ENCODE measurements around the gene SLC35E3. TPM values are rescaled to one million over a fixed set of nuclear protein-coding genes. Genes with fewer than 3 reads are reported as not detected.

The SLC35E3 gene
- total and polyA plus RNA-seq, 2 of the 13 experiments (the other 11 are each of a cell fraction or from before 2014, with no cell fraction given): 13.0 to 22.1 TPM

GRCh38 chr12:68789144-68789878 is 43.3 kb downstream of the SLC35E3 start (continued):
- TF ChIP-seq GTF3A (CRISPR knock-in tag; conservative IDR thresholded peaks at IDR 0.05) (no peak), ZSCAN25 (CRISPR knock-in tag; IDR thresholded peaks at IDR 0.05) (no peak), ZSCAN12 (CRISPR knock-in tag; IDR thresholded peaks at IDR 0.05) (no peak), RFX3 (CRISPR knock-in tag; IDR thresholded peaks at IDR 0.05) (no peak), ZNF367 (CRISPR knock-in tag; IDR thresholded peaks at IDR 0.05; ENCODE audit: borderline replicate concordance) (no peak), ZNF678 (CRISPR knock-in tag; IDR thresholded peaks at IDR 0.05) (no peak), TBX2 (CRISPR knock-in tag; IDR thresholded peaks at IDR 0.05; ENCODE audit: borderline replicate concordance) (peak; percentile 39; the same call in 1 of the 2 replicates), ZSCAN21 (CRISPR knock-in tag; IDR thresholded peaks at IDR 0.05; ENCODE audit: borderline replicate concordance) (no peak), DNMT1 (CRISPR knock-in tag; IDR thresholded peaks at IDR 0.05) (no peak), ONECUT2 (CRISPR knock-in tag; IDR thresholded peaks at IDR 0.05) (peak; percentile 90), CHCHD3 (CRISPR knock-in tag; IDR thresholded peaks at IDR 0.05) (no peak), ZNF317 (CRISPR knock-in tag; IDR thresholded peaks at IDR 0.05) (0 out of 2 replicates have a peak, but pooled peaks have one; percentile 44), ZBTB44 (CRISPR knock-in tag; IDR thresholded peaks at IDR 0.05) (no peak), MED13 (CRISPR knock-in tag; IDR thresholded peaks at IDR 0.05) (peak; percentile 59; the same call in 1 of the 2 replicates), FOSL1 (CRISPR knock-in tag; IDR thresholded peaks at IDR 0.05; ENCODE audit: borderline replicate concordance) (no peak), MLXIP (CRISPR knock-in tag; IDR thresholded peaks at IDR 0.05; ENCODE audit: borderline replicate concordance) (no peak), ZNF430 (CRISPR knock-in tag; IDR thresholded peaks at IDR 0.05) (no peak), SNRNP70 (IDR thresholded peaks at IDR 0.05; ENCODE audit: low read depth, low read length) (no peak), ZBTB38 (CRISPR knock-in tag; IDR thresholded peaks at IDR 0.05) (no peak), ZNF460 (CRISPR knock-in tag; IDR thresholded peaks at IDR 0.05; ENCODE audit: borderline replicate concordance) (peak; percentile 92), ZNF33A (CRISPR knock-in tag; IDR thresholded peaks at IDR 0.05; ENCODE audit: borderline replicate concordance) (peak; percentile 65; the same call in 1 of the 2 replicates), CREM (IDR thresholded peaks at IDR 0.05) (peak; percentile 62), CREM (CRISPR knock-in tag; IDR thresholded peaks at IDR 0.05) (no peak), GTF2F1 (IDR thresholded peaks at IDR 0.05; ENCODE audit: low read length) (no peak), POLR2G (IDR thresholded peaks at IDR 0.05; ENCODE audit: low read depth, low read length) (peak; percentile 72; the same call in 1 of the 2 replicates), PHF8 (CRISPR knock-in tag; IDR thresholded peaks at IDR 0.05) (peak; percentile 39; the same call in 1 of the 2 replicates), TIGD3 (CRISPR knock-in tag; IDR thresholded peaks at IDR 0.05; ENCODE audit: borderline replicate concordance) (no peak)

All from HepG2 (cell line).